Coronary artery (tissue), 2 donors: ENCODE results near the gene DCXR.

Source experiments
- DNase-seq: peaks from one replicate; pipeline ENCODE4 v3.0.0-alpha.2; 2017; ENCODE audit warnings: low spot score
- H3K27ac ChIP-seq, 2 donors: fragments of 200-600 bp; sonication (generic); one replicate each; pipeline ENCODE4 v1.5.1; 2016 to 2019
- H3K4me3 ChIP-seq: fragments of 200-600 bp; sonication (generic); 2 replicates; pipeline ENCODE4 v1.5.1; 2016; ENCODE audit warnings: mild to moderate bottlenecking, moderate library complexity
- TF ChIP-seq, protein P1 (sequence below): fragments of 200-600 bp; sonication (generic); IDR thresholded peaks from one replicate; pipeline ENCODE4 v1.5.1; 2019; ENCODE audit warnings: antibody characterized with exemption

Gene DCXR

GRCh38 chr17:82062076-82062983 lies 24.8 kb upstream of the DCXR start:
- Histone ChIP-seq H3K4me3 (no peak overlapping the region), H3K27ac (no peak overlapping the region)
- no peak for DNase-seq
- TF ChIP-seq, protein P1, sequence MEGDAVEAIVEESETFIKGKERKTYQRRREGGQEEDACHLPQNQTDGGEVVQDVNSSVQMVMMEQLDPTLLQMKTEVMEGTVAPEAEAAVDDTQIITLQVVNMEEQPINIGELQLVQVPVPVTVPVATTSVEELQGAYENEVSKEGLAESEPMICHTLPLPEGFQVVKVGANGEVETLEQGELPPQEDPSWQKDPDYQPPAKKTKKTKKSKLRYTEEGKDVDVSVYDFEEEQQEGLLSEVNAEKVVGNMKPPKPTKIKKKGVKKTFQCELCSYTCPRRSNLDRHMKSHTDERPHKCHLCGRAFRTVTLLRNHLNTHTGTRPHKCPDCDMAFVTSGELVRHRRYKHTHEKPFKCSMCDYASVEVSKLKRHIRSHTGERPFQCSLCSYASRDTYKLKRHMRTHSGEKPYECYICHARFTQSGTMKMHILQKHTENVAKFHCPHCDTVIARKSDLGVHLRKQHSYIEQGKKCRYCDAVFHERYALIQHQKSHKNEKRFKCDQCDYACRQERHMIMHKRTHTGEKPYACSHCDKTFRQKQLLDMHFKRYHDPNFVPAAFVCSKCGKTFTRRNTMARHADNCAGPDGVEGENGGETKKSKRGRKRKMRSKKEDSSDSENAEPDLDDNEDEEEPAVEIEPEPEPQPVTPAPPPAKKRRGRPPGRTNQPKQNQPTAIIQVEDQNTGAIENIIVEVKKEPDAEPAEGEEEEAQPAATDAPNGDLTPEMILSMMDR: no peak

DNA sequence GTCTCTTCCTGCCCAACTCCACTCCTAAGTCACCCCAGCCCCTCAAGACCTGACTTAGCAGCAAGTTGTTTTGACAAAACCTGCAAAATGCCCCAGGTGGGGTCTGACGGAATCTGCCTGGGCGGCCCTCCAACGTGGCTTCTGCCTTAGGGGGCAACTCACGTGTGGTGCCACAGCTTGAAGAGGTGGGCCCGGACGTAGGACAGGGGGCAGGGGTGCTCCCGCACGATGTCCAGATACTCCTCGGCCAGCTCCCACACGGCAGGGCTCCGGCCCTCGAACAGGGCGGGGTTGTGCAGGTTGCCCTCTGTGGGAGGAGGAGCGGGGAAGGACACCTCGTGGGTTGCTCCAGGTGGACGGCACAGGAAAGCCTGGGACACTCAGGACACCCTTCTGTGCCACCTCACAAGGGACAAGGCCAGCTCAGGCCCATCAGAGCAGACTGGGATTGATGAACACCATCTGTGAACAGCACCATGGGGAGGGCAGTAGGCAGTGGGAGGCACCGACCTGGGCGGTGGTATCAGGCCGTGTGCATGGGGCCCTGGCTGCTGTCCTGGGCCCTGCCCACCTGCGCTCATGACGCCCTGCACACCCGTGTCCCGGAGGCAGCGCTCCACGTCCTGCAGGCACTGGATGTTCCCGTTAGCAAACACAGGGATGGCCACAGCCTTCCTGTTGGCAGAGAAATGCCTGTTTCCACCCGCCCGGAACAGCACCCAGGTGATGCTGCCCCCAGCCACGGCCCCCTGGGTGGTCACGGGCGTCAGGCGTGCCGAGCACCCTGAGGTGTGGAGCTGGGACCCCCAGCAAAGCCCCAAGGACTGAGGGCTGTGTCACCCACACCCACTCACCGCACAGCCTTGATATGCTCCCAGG lies 23.8 kb upstream of the DCXR start:
- H3K27ac ChIP-seq: no peak overlapping the region
- no peak for DNase-seq
- H3K4me3 ChIP-seq: no peak overlapping the region
- TF ChIP-seq, protein P1: no peak

- H3K4me3 ChIP-seq: no peak overlapping the region
- no peak overlapping the region for H3K27ac ChIP-seq
- TF ChIP-seq, protein P1: no peak
- DNase-seq: no peak
Observed at GRCh38 chr17:82060614-82061013, 23.1 kb upstream of the DCXR start.

DNA sequence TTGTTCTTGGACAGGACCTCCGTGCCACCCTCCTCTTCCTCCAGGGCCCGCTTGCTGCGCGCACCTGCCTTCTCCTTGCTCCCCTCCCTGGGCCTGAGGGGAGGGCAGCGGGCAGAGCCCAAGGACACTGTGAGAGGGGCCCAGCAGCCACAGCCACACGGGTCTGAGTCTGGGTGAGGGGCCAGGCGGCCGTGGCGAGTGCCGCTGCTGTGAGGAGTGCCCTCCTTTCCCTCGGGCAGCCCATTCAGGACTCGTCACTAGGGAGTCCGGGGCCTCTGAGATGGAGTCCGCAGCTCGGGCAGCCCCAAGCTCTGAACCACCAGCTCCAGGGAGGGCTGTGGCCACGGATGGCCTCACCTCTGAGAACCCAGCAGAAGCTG lies 22.5 kb upstream of the DCXR start:
- Histone ChIP-seq H3K4me3 (no peak overlapping the region), H3K27ac (no peak overlapping the region)
- TF ChIP-seq, protein P1: no peak
- DNase-seq: no peak

DNA sequence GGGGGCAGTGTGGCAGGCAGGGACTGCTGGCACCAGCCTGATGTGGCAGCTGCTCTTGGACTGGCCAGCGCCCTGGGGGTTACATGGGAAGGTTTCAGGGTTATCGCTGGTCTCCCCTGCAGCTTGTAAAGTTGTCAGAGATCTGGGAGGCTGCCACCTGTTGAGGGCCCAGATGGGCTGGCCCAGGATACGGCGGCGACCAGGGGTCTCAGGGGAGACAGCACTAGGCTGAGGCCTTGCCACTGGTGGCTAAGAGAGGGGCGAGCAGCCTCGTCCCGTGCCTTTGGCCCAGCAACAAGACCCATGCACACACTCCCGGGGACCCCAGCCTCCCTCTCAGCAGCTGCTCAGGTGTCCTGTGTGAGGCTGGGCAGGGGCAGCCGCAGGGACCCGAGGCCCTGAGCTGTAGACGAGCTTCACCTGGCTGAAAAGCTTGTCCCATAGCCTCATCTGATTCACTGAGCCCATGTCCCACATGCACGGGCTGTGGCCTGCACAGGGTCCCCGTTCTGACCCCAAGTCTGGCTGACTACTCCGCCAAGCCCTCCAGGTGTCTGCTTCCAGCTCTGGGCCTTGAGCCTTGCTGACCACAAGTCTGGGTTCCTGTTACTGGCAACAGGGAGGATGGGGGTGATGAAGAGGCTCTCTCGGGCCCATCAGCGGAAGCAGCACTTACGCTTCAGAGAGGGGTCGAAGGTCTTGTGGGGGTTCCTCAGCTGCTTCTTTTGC lies 21.9 kb upstream of the DCXR start:
- DNase-seq: no peak
- TF ChIP-seq, protein P1: no peak
- H3K27ac ChIP-seq: no peak overlapping the region
- no peak overlapping the region for H3K4me3 ChIP-seq

DNA sequence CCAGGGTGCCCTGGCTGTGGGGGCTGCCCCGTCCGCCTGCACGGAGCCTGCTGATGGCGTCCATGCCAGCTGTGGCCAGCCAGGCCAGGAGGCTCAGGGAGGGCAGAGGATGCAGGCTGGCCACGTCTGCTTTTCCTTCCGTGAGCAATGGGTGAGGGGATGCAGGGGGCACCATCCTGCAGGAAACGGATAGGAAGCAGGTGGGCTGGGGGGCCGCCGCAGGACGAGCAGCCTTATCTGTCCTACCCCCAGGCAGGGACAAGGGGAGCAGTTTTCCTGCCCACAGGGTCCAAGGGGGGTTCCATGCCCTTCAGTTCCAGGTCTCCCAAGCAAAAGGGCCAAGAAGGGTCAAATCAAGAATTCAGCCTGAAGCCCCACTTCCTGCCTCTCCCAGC lies 21.4 kb upstream of the DCXR start:
- no peak overlapping the region for H3K4me3 ChIP-seq
- no peak for DNase-seq
- no peak overlapping the region for H3K27ac ChIP-seq
- TF ChIP-seq, protein P1: no peak
